ENCODE results near the gene TNFRSF25. TPM values are rescaled to one million over a fixed set of nuclear protein-coding genes. Genes with fewer than 3 reads are reported as not detected.
"Not testable (repeated sequence)": the region's sequence is repeated elsewhere in the genome, so short reads cannot be mapped to it uniquely, and the experiment has no call there.

The TNFRSF25 gene
- polyA plus RNA-seq, 2 of the 4 experiments (the other 2 are of a cell fraction): 0.65 to 3.4 TPM

GRCh38 chr1:6496365-6496721 lies 30.4 kb upstream of the TNFRSF25 start (continued):
- TF ChIP-seq JUNB (IDR thresholded peaks at IDR 0.05): no peak
- TF ChIP-seq GATA3 (IDR thresholded peaks at IDR 0.05; ENCODE audit: borderline replicate concordance): no peak

- CTCF ChIA-PET: interaction anchor here (1.3 to 2.1 kb wide), 3 partner anchors 10 to 250 kb away, joined by 3 to 8 read pairs (median 4); partner anchors contain the start of gene NOL9
- Histone ChIP-seq H3K9me3 (no peaks in the 10 kb centered on the region), H3K27ac (no peak overlapping the region), H3K4me1 (peaks cover 22% of the 10 kb centered on the region), H3K4me2 (peak overlapping the region; percentile 98), H3K4me3 (no peak overlapping the region)
- ATAC-seq: no peak
- TF ChIP-seq NR3C1 (IDR thresholded peaks at IDR 0.05) (no peak), KDM1A (IDR thresholded peaks at IDR 0.05; ENCODE audit: low read depth) (no peak)
- DNase-seq (ENCODE audit: low read depth in 1 of 2, low spot score in 1 of 2): no peak
- POLR2A ChIA-PET: no interaction called here
- WGBS (ENCODE audit: missing lambda C conversion rate): 90% methylated on average over 13 of the region's 14 CpGs
- no peak for FAIRE-seq
These were observed 29.8 kb upstream of the TNFRSF25 start for GRCh38 chr1:6495540-6496364.

GRCh38 chr1:6495041-6495441 lies 29.1 kb upstream of the TNFRSF25 start:
- Histone ChIP-seq H3K9me3 (no peaks in the 10 kb centered on the region), H3K27ac (no peak overlapping the region), H3K4me2 (no peak overlapping the region), H3K4me3 (no peak overlapping the region), H3K4me1 (peaks cover 22% of the 10 kb centered on the region)
- no CpG with 5 or more reads among the region's 13 CpGs for WGBS (ENCODE audit: missing lambda C conversion rate)
- TF ChIP-seq HOXB5 (CRISPR knock-in tag; IDR thresholded peaks at IDR 0.05) (no peak), ATOH8 (CRISPR knock-in tag; IDR thresholded peaks at IDR 0.05; ENCODE audit: low read depth) (no peak), CBX8 (IDR thresholded peaks at IDR 0.05) (no peak), POLR2AphosphoS2 (conservative IDR thresholded peaks at IDR 0.05; ENCODE audit: low read length) (no peak), GATA3 (IDR thresholded peaks at IDR 0.05; ENCODE audit: borderline replicate concordance) (no peak), CBX2 (IDR thresholded peaks at IDR 0.05; ENCODE audit: borderline replicate concordance, low read depth) (no peak), REST (IDR thresholded peaks at IDR 0.05) (no peak)
- ChIA-PET POLR2A (no interaction called here), CTCF (interaction anchor here (1.3 to 2.1 kb wide), 3 partner anchors 9 to 249 kb away, joined by 3 to 8 read pairs (median 4); partner anchors contain the start of gene NOL9)
- ATAC-seq (no peak), DNase-seq (ENCODE audit: low read depth in 1 of 2, low spot score in 1 of 2) (no peak), FAIRE-seq (no peak)

- ChIA-PET CTCF (interaction anchor here (2.1 to 4.5 kb wide), 2 partner anchors 8 to 14 kb away, joined by 8 to 26 read pairs; no protein-coding TSS in a partner anchor), POLR2A (no interaction called here)
- no peak overlapping the region for H3K27ac ChIP-seq
- H3K9me3 ChIP-seq: no peaks in the 10 kb centered on the region
- TF ChIP-seq HDAC2 (IDR thresholded peaks at IDR 0.05) (no peak), ZFP36 (IDR thresholded peaks at IDR 0.05; ENCODE audit: borderline replicate concordance, partially characterized antibody) (peak; percentile 79)
- no peak overlapping the region for H3K4me2 ChIP-seq
- no peak for DNase-seq (ENCODE audit: low read depth in 1 of 2, low spot score in 1 of 2)
- ATAC-seq: no peak
- WGBS (ENCODE audit: missing lambda C conversion rate): 80% methylated on average over 2 of the region's 4 CpGs
- no peak for FAIRE-seq
- H3K4me3 ChIP-seq: no peak overlapping the region
- H3K4me1 ChIP-seq: peaks cover 23% of the 10 kb centered on the region
These were observed 28.7 kb upstream of the TNFRSF25 start for GRCh38 chr1:6494627-6495026.

- FAIRE-seq; H3K27ac ChIP-seq; H3K9me3 ChIP-seq; ATAC-seq; POLR2A ChIA-PET; DNase-seq (ENCODE audit: low read depth in 1 of 2, low spot score in 1 of 2); H3K4me2 ChIP-seq; H3K4me3 ChIP-seq: not testable (repeated sequence)
- WGBS (ENCODE audit: missing lambda C conversion rate): 88% methylated on average over 4 of the region's 4 CpGs
- CTCF ChIA-PET: interaction anchor here (1.0 to 4.5 kb wide), 3 partner anchors 13 to 248 kb away, joined by 3 to 26 read pairs (median 4); no protein-coding TSS in a partner anchor
- H3K4me1 ChIP-seq: peaks cover 30% of the 10 kb centered on the region
These were observed 27.9 kb upstream of the TNFRSF25 start for GRCh38 chr1:6493834-6494223.
